Tibial nerve (tissue), 3 donors: Measurements from ENCODE around the gene DAND5.

Experiments
- POLR2A ChIP-seq, 2 donors: fragments of 450-650 bp; IDR thresholded peaks; one replicate each; pipeline ENCODE4 v1.6.1; 2017; ENCODE audit warnings: antibody characterized with exemption in 2 of 2, mild to moderate bottlenecking in 2 of 2, moderate library complexity in 2 of 2
- TF ChIP-seq, protein P1 (sequence below), 5 experiments: fragments of 200-600 bp in 3 of 5; fragments of 450-650 bp in 2 of 5; sonication (generic) in 3 of 5; IDR thresholded peaks; one replicate each; pipeline ENCODE4 v1.5.1; 2016 to 2019; ENCODE audit warnings: antibody characterized with exemption in 5 of 5, mild to moderate bottlenecking in 3 of 5, moderate library complexity in 2 of 5

DNA sequence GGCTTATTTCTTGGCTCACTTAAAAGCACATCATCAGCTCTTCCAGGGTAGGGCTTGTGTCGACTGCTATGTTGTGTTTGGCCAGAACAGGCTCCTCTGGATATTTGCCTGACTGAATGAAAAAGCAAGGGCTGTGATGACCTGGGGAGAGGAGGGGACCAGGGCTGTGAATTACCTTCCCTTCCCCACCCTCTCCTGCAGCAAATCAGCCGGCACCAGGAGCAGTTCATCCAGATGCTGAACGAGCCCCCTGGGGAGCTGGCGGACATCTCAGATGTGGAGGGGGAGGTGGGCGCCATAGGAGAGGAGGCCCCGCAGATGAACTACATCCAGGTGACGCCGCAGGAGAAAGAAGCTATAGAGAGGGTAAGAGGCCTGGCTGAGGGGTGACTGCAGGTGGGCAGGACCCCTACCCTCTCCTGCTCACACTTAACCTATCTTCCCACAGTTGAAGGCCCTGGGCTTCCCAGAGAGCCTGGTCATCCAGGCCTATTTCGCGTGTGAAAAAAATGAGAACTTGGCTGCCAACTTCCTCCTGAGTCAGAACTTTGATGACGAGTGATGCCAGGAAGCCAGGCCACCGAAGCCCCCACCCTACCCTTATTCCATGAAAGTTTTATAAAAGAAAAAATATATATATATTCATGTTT lies 16.8 kb upstream of the DAND5 start:
- TF ChIP-seq, protein P1, sequence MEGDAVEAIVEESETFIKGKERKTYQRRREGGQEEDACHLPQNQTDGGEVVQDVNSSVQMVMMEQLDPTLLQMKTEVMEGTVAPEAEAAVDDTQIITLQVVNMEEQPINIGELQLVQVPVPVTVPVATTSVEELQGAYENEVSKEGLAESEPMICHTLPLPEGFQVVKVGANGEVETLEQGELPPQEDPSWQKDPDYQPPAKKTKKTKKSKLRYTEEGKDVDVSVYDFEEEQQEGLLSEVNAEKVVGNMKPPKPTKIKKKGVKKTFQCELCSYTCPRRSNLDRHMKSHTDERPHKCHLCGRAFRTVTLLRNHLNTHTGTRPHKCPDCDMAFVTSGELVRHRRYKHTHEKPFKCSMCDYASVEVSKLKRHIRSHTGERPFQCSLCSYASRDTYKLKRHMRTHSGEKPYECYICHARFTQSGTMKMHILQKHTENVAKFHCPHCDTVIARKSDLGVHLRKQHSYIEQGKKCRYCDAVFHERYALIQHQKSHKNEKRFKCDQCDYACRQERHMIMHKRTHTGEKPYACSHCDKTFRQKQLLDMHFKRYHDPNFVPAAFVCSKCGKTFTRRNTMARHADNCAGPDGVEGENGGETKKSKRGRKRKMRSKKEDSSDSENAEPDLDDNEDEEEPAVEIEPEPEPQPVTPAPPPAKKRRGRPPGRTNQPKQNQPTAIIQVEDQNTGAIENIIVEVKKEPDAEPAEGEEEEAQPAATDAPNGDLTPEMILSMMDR (IDR thresholded peaks at IDR 0.05), result no peak
- TF ChIP-seq POLR2A (IDR thresholded peaks at IDR 0.05), result no peak
